GM12875 (cell line): ENCODE results near the gene ANKS1A.

ENCODE experiments used
- H3K4me3 ChIP-seq: one replicate; pipeline ENCODE4 v1.5.1; 2011; ENCODE audit warnings: low read depth, low read length, control low read depth
- CTCF ChIP-seq: IDR thresholded peaks from 2 replicates; pipeline ENCODE4 v1.5.1; 2011; ENCODE audit warnings: low read depth, mild to moderate bottlenecking, control low read depth, inconsistent platforms, low read length, moderate library complexity, borderline replicate concordance; ENCODE audit not compliant: insufficient read depth

The ANKS1A gene

GRCh38 chr6:35085359-35086281, 196.6 kb downstream of the ANKS1A start:
- no peak for TF ChIP-seq CTCF
- no peak overlapping the region for H3K4me3 ChIP-seq

- no peak overlapping the region for H3K4me3 ChIP-seq
- no peak for TF ChIP-seq CTCF
Observed at GRCh38 chr6:35086282-35086632, 197.2 kb downstream of the ANKS1A start.

GRCh38 chr6:35086636-35087360, 197.7 kb downstream of the ANKS1A start:
- TF ChIP-seq CTCF: no peak
- H3K4me3 ChIP-seq: no peak overlapping the region

GRCh38 chr6:35087361-35088280, 198.6 kb downstream of the ANKS1A start:
- H3K4me3 ChIP-seq: no peak overlapping the region
- no peak for TF ChIP-seq CTCF

GRCh38 chr6:35088281-35089215, 199.5 kb downstream of the ANKS1A start:
- TF ChIP-seq CTCF: no peak
- H3K4me3 ChIP-seq: no peak overlapping the region
